Stimulated activated CD8-positive, alpha-beta memory T cell treated with anti-CD3 and anti-CD28 coated beads, Interleukin-2, amount 100 ng/mL, for 1 hour (primary cell): Measurements from ENCODE around the gene JPT2.

Source experiments
- DNase-seq, 2 donors: peaks; one replicate each; pipeline ENCODE4 v3.0.0-alpha.2; 2020; ENCODE audit warnings: low read depth in 2 of 2

Gene JPT2

DNA sequence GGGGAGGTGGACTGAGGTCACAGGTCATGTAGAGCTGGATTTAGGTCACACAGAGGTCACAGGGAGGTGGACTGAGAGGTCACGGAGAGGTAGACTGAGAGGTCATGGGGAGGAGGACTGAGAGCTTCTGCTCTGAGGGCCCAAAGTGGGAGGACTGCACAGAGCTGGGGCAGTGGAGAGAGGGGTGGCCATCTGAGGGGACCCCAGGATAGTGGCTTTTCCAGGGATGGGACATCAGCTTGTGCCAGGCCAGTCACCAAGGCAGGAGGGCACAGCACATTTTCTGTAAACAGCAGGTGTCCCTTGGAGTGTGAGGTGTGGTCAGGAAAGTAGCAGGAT, 26.1 kb upstream of the JPT2 start:
- DNase-seq: no peak

GRCh38 chr16:1653023-1653422, 25.1 kb upstream of the JPT2 start:
- DNase-seq: no peak

- DNase-seq: no peak
Observed at GRCh38 chr16:1654505-1655268, 23.4 kb upstream of the JPT2 start.

DNA sequence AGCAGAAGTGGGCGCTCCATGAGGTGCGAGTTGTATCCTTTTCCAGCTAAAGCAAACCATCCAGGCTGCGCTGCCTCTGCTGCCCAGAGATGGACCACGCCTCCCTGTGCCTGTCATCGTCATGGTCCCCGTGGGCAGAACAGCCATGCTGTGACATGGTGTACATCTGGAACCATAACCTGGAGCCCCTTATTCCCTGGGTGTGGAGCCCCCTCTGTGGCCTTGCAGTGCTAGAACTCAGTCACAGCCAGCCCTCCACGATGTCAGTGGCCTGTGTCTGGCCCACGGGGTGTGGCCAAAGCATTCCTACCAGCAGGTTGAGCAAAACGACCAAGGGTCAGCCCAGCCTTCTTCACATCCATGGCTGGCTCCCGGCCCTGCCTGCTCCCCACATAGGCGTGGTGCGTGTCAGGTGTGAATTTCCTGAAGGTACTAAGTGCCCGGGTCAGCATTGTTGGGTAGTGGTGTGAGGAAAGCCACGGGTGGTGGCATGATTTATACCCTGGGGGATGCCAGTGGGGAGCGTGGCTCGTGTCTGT, 22.7 kb upstream of the JPT2 start:
- DNase-seq: no peak

GRCh38 chr16:1655909-1656807, 21.9 kb upstream of the JPT2 start:
- DNase-seq: no peak

DNA sequence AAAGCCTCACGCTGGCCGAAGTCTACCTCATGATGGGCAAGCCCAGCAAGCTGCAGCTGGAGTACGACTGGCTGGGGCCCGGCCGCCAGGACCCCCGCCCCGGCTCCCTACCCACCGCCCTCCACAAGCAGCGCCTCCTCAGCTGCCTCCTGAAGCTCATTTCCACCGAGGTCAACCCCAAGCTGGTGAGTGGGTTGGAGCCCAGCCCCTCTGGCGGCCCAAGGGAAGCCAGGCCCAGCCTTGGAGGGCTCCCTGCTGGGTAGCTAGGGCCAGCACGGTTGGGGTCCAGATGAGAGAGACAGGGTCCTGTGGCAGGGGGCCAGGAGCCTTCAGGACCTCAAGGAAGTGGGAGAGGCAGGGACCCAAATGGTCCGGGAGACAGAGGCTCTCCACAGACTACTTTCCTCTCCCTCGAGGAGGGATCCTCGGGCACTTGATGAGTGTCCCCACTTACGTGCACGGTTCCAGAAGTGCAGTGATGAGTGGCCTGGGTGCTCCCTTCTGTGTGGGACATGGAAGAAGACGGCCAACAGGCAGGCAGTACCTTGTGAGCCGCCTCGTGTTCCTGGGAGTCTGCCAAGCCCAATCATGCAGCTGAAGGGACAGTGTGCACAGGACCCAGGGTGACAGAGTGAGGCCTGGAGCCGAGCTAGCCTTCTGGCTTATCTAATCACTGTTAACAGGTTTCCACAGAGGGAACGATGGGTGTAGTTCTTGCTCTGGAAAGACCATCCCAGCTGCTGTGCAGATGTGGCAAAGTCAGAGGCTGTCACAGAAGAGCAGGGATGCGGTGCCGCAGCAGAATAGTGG, 21.1 kb upstream of the JPT2 start:
- DNase-seq: no peak

GRCh38 chr16:1657841-1658240, 20.2 kb upstream of the JPT2 start:
- no peak for DNase-seq

GRCh38 chr16:1659031-1659430, 19.0 kb upstream of the JPT2 start:
- DNase-seq: no peak

DNA sequence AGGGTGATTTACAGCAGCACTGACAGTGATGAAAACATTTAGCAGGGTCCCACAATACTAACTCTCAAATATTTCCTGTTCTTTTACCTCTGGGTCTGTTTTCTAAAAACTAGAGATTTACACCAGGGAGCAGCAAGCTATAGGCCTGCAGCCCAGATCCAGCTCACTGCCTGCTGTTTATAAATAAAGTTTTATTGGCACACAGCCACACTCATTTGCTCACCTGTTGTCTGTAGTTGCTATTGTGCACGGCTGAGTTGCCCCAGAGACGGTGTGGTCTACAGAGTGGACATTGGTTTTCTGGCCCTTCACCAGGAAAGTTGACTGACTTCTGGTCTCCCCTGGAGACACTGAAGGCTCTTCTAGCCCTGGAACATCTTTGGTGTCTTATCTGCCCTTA, 16.3 kb upstream of the JPT2 start:
- DNase-seq: no peak

GRCh38 chr16:1662543-1662942, 15.5 kb upstream of the JPT2 start:
- no peak for DNase-seq

GRCh38 chr16:1665829-1666228, 12.2 kb upstream of the JPT2 start:
- DNase-seq: no peak

DNA sequence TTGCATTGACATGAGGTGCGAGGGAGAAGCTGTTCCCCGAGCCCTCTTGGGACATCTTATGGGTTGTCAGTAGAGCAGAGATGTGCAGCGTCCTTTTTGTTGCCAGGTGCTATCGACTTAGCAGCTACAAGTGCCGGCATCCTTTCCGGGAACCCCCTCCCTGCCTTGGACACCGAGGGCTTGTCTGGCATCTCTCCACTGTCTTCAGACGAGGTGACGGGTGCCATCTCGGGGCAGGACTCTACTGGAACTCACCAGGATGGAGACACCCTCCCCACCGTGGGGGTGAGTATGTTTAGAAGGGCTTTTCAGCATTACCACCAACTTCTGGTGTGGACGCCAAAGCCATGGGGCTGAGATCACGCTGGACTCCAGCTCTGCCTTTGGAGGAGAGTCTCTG, 11.8 kb upstream of the JPT2 start:
- DNase-seq: no peak

GRCh38 chr16:1667271-1667670, 10.8 kb upstream of the JPT2 start:
- DNase-seq: no peak

DNA sequence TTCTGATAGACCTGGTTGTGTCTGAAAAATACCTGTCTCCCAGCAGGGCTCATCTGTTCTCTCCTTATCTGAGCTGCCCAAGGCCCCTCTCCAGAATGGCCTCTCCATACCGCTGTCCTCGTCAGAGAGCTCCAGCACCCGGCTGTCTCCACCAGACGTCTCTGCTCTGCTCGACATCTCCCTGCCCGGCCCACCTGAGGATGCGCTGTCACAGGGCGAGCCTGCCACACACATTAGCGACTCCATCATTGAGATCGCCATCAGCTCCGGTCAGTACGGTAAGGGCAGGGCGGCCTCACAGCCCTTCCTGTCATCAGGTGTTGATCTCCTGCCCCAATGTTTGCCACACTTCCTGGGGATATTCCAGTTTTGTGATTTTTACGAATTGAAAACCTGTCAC, 10.2 kb upstream of the JPT2 start:
- DNase-seq: no peak

- no peak for DNase-seq
Observed at GRCh38 chr16:1668612-1669319, 9.3 kb upstream of the JPT2 start.

DNA sequence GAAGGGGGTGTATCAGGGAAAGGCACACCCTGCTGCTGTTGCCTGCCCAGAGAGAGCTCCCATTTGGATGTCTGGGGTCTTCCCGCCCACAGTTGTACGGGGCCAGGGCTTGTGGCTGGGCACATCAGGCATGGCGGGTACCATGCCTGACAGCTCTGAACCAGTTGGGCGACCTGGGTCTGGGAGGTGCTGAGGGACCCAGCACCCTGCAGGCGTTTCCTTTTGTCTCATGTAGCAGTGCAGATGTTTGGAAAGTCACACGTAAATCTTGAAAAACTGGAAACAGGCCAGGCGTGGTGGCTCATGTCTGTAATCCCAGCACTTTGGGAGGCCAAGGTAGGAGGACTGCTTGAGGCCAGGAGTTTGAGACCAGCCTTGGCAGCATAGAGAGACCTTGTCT, 8.4 kb upstream of the JPT2 start:
- DNase-seq: no peak

- no peak for DNase-seq
Observed at GRCh38 chr16:1670371-1670770, 7.7 kb upstream of the JPT2 start.

DNA sequence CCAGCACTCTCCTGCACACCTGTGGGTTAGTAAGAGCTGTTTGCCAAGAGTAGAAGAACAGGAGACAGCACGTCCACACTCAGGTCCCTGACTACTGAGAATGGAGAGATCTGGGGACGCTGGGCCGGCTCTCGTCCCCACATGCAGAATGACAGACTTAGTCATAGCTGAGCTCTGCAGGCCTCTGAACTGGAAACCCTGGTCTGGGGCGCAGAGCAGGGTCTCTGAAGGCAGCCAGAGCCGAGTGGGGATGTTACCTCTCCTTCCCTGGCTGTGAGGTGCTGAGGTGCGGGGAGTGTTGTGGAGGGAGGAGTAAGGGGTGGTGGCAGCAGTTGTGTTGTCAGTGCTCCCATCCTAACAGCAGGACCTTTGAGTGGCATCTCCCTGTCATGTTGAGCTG, 7.2 kb upstream of the JPT2 start:
- no peak for DNase-seq

DNA sequence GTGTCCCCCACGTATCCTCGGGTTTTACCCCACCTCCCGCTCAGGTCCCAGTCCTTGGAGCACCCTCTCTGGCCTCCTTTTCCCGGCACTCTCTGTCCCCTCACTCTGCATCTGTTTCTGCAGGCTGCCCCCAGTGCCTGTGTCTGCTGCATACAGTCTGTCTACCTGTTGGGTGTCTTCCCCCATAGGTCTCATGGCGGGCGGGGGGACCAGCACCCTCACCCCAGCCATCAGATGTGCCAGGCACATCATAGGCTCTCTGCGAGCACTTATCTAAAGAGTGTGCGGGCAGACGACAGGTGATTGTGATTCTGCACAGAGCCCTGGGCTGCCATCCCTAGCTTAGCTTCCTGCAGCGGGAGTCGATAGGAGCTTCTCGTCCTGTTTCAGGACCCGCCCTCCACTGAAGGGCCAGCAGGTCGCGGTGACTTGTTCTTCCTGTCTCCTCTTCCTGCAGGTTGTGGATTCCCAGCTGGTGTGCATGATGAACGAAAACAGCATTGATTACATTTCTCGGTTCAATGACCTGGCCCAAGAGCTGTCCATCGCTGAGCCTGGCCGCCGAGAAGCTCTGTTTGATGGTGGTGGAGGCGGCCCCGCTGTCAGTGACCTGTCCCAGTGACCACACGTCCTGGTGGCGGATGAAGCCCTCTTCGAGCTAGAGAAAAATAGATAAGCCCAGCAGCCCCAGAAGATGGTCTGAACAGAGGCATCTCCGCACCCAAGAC, 4.5 kb upstream of the JPT2 start:
- DNase-seq: no peak

GRCh38 chr16:1674306-1674705, 3.8 kb upstream of the JPT2 start:
- no peak for DNase-seq
